ENCODE measurements around the gene GPC3.

GRCh38 chrX:133697656-133698055 is 287.7 kb downstream of the GPC3 start:
- TF ChIP-seq, protein P1, sequence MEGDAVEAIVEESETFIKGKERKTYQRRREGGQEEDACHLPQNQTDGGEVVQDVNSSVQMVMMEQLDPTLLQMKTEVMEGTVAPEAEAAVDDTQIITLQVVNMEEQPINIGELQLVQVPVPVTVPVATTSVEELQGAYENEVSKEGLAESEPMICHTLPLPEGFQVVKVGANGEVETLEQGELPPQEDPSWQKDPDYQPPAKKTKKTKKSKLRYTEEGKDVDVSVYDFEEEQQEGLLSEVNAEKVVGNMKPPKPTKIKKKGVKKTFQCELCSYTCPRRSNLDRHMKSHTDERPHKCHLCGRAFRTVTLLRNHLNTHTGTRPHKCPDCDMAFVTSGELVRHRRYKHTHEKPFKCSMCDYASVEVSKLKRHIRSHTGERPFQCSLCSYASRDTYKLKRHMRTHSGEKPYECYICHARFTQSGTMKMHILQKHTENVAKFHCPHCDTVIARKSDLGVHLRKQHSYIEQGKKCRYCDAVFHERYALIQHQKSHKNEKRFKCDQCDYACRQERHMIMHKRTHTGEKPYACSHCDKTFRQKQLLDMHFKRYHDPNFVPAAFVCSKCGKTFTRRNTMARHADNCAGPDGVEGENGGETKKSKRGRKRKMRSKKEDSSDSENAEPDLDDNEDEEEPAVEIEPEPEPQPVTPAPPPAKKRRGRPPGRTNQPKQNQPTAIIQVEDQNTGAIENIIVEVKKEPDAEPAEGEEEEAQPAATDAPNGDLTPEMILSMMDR (conservative IDR thresholded peaks at IDR 0.05): no peak
- TF ChIP-seq EZH2 (IDR thresholded peaks at IDR 0.05; ENCODE audit: low read depth): no peak
